AG04450 (cell line): ENCODE measurements around the gene MTMR10. TPM values are rescaled to one million over a fixed set of nuclear protein-coding genes. Genes with fewer than 3 reads are reported as not detected.

ENCODE experiments used
- CTCF ChIA-PET: fragments of 300-600, 350-600 bp; formaldehyde crosslinking; extraction: SDS; loops from one replicate; lab custom pipeline; 2022; ENCODE audit warnings: antibody characterized with exemption, inconsistent platforms; lab: Charles Lee
- POLR2A ChIA-PET: fragments of 350-600 bp; formaldehyde crosslinking; extraction: SDS; loops from one replicate; lab custom pipeline; 2021; ENCODE audit warnings: antibody characterized with exemption, inconsistent platforms; lab: Yijun Ruan, JAX
- DNase-seq: peaks from one replicate; pipeline ENCODE4 v3.0.0-alpha.2; 2011; ENCODE audit warnings: low read depth, low spot score
- H3K27ac ChIP-seq: one replicate; pipeline ENCODE4 v1.5.1; 2012; ENCODE audit warnings: low read depth, low read length, control low read depth
- H3K27me3 ChIP-seq: one replicate; pipeline ENCODE4 v1.6.0; 2012; ENCODE audit warnings: low read length; ENCODE audit not compliant: control insufficient read depth, insufficient read depth
- H3K4me3 ChIP-seq: 2 replicates; pipeline ENCODE4 v1.5.1; 2011; ENCODE audit warnings: mild to moderate bottlenecking, low read depth, low read length, control low read depth
- H3K9me3 ChIP-seq: 2 replicates; pipeline ENCODE4 v1.5.1; 2012; ENCODE audit warnings: low read length; ENCODE audit not compliant: control insufficient read depth, insufficient read depth
- polyA plus RNA-seq: library from polyadenylated mRNA; depleted of rRNA; stranded (reverse); fragments of >200 nt; gene quantifications from 2 replicates; pipeline ENCODE4 v1.2.3, GENCODE V29; 2011
- TF ChIP-seq, protein P1 (sequence below): IDR thresholded peaks from 2 replicates; pipeline ENCODE4 v1.5.1; 2011; ENCODE audit warnings: low read depth, low read length, control low read depth, inconsistent platforms

The MTMR10 gene
- polyA plus RNA-seq, 1 experiment: 17.7 TPM

DNA sequence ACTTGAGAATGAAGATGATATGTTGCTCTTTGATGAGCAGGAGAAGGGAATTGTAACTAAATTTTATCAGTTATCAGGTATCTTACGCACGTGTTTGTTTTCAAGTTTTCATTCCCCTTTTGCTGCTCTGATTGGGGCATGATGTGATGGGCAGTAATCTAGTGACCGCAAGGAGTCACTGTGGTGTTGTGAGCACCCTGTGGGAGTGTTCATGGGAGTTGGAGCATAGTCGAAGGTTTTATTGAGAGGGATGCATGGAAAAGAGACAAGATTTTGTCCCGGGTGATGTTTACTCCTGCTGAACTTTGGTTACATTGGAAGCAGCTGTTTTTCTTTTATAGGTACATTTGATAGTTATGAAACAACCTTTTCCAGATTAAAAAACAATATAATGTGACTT, 85.6 kb downstream of the MTMR10 start:
- TF ChIP-seq, protein P1, sequence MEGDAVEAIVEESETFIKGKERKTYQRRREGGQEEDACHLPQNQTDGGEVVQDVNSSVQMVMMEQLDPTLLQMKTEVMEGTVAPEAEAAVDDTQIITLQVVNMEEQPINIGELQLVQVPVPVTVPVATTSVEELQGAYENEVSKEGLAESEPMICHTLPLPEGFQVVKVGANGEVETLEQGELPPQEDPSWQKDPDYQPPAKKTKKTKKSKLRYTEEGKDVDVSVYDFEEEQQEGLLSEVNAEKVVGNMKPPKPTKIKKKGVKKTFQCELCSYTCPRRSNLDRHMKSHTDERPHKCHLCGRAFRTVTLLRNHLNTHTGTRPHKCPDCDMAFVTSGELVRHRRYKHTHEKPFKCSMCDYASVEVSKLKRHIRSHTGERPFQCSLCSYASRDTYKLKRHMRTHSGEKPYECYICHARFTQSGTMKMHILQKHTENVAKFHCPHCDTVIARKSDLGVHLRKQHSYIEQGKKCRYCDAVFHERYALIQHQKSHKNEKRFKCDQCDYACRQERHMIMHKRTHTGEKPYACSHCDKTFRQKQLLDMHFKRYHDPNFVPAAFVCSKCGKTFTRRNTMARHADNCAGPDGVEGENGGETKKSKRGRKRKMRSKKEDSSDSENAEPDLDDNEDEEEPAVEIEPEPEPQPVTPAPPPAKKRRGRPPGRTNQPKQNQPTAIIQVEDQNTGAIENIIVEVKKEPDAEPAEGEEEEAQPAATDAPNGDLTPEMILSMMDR: peak; percentile 34
- DNase-seq: no peak
- Histone ChIP-seq H3K27me3 (peaks cover 2% of the 10 kb centered on the region), H3K27ac (no peak overlapping the region), H3K4me3 (no peak overlapping the region), H3K9me3 (no peaks in the 10 kb centered on the region)
- POLR2A ChIA-PET: no interaction called here
- CTCF ChIA-PET: interaction anchor here (0.6 to 2.4 kb wide), 2 partner anchors 216 to 224 kb away, joined by 3 to 6 read pairs; no protein-coding TSS in a partner anchor

DNA sequence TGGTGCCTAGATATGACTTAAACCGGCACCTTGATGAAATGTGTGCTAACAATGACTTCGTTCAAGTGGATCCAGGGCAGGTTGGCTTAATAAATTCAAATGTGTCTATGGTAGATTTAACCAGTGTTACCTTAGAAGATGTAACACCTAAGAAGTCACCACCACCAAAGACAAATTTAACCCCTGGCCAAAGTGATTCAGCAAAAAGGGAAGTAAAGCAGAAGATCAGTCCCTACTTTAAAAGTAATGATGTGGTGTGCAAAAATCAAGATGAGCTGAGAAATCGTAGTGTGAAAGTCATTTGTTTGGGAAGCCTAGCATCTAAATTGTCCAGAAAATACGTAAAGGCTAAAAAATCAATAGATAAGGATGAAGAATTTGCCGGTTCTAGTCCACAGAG, 86.6 kb downstream of the MTMR10 start:
- H3K27ac ChIP-seq: no peak overlapping the region
- no peaks in the 10 kb centered on the region for H3K9me3 ChIP-seq
- no peak for DNase-seq
- H3K4me3 ChIP-seq: peak overlapping the region; percentile 88; the same call in 1 of the 2 replicates
- ChIA-PET CTCF (interaction anchor here (2.4 kb wide), 1 partner anchor 225 kb away, joined by 6 read pairs; no protein-coding TSS in a partner anchor), POLR2A (no interaction called here)
- TF ChIP-seq, protein P1: no peak
- H3K27me3 ChIP-seq: peaks cover 2% of the 10 kb centered on the region

DNA sequence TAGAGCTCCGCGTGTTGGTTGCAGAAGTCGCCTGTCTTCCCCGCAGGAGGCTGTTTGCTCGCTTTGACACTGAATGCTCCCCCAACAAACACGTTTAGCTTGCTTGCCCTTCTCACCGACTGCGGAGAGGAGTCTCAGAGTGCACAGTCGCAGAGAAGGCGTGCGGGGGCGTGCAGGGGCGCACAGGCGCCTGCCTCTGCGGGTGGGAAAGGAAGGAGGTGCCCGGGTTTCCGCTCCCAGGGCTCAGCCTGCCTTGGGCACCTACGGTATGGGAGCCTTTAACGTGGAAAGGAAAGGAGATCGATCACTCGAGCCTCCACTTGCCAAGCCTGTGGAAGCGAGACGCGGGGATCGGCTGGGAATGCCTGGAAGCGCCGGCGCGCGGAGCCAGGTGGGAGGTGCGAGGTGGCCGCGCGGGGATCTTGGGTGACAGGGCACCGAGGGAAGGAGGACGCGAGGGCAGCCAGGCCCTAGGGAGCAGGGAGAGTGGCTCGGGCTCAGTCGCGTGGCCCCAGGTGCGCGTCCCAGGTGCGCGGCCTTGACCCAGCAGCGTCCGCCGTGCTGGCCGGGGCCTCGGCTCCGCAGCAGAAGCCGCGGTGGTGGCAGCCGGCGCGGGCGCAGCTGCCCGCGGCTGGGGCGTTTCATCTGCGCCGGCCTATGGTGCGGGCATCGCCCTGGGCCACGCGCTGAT, 87.8 kb downstream of the MTMR10 start, which contains the start of gene FAN1:
Gene FAN1, plus strand, starts transcription at position 419 of the 691 bp plus-strand sequence. CDS start 749 bp downstream, outside the sequence.
- peak; percentile 56 for DNase-seq
- CTCF ChIA-PET: interaction anchor here (0.6 to 1.5 kb wide), 6 partner anchors 59 to 589 kb away, joined by 3 to 16 read pairs (median 4); no protein-coding TSS in a partner anchor
- POLR2A ChIA-PET: interaction anchor here (1.4 kb wide), 1 partner anchor 82 kb away, joined by 3 read pairs; no protein-coding TSS in a partner anchor
- H3K27ac ChIP-seq: peak within 1 kb of the TSS; percentile 47
- H3K9me3 ChIP-seq: no peaks in the 10 kb centered on the region
- TF ChIP-seq, protein P1: no peak
- H3K4me3 ChIP-seq: peak within 1 kb of the TSS; percentile 88
- H3K27me3 ChIP-seq: peaks cover 2% of the 10 kb centered on the region

DNA sequence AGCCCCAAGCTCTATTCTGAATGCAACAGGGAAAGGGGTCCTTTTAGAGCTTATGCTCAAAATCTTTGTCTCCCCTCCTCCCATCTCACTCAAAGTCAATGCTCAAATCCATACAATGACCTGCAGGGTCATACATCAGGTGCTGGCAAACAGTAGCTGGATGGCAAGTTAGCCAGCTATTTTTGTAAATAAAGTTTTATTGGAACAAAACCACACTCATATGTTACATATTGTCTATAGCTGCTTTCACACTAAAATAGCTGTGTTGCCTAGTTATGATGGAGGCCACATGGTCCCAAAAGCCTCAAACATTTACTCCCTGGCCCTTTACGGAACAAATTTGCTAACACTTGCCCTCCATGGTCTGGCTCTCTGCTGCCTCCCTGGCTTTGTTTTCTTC, 89.5 kb downstream of the MTMR10 start:
- H3K4me3 ChIP-seq: no peak overlapping the region
- H3K9me3 ChIP-seq: no peaks in the 10 kb centered on the region
- POLR2A ChIA-PET: no interaction called here
- DNase-seq: no peak
- TF ChIP-seq, protein P1: no peak
- peaks cover 2% of the 10 kb centered on the region for H3K27me3 ChIP-seq
- no peak overlapping the region for H3K27ac ChIP-seq
- CTCF ChIA-PET: no interaction called here

DNA sequence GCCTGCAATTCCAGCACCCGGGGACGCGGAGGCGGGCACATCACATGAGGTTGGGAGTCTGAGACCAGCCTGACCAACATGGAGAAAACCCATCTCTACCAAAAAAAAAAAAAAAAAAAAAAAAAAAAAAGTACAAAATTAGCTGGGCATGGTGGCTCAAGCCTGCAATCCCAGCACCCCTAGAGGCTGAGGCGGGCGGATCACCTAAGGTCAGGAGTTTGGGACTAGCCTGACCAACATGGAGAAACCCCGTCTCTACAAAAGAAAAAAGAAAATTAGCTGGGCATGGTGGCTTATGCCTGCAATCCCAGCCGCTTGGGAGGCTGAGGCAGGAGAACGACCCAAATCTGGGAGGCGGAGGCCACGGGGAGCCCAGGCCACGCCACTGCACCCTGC, 95.2 kb downstream of the MTMR10 start:
- ChIA-PET CTCF (interaction anchor here (2.2 kb wide), 1 partner anchor 37 kb away, joined by 9 read pairs; no protein-coding TSS in a partner anchor), POLR2A (no interaction called here)
- DNase-seq: no peak
- no peak overlapping the region for H3K4me3 ChIP-seq
- H3K27me3 ChIP-seq: peaks cover 2% of the 10 kb centered on the region
- H3K27ac ChIP-seq: no peak overlapping the region
- no peaks in the 10 kb centered on the region; the same call in 1 of the 2 replicates for H3K9me3 ChIP-seq
- TF ChIP-seq, protein P1: no peak
